SHP77 treated with DMSO at 0.1 percent for 48 hours (cell line): ENCODE results near the gene BPGM.
"Not testable (repeated sequence)": the region's sequence is repeated elsewhere in the genome, so short reads cannot be mapped to it uniquely, and the experiment has no call there.

Source experiments
- DNase-seq: peaks from one replicate; lab custom pipeline; 2025; lab: John Stamatoyannopoulos, UW

The BPGM gene

GRCh38 chr7:134632052-134632451 is 14.6 kb upstream of the BPGM start:
- DNase-seq: no peak

- DNase-seq: no peak
Measured at GRCh38 chr7:134632937-134633540, 13.6 kb upstream of the BPGM start.

- DNase-seq: no peak
Measured at GRCh38 chr7:134636008-134636449, 10.6 kb upstream of the BPGM start.

GRCh38 chr7:134637441-134637840 is 9.2 kb upstream of the BPGM start:
- DNase-seq: no peak

GRCh38 chr7:134637934-134638719 is 8.5 kb upstream of the BPGM start:
- DNase-seq: no peak

- DNase-seq: no peak
Measured at GRCh38 chr7:134639061-134639460, 7.6 kb upstream of the BPGM start.

GRCh38 chr7:134639683-134640279 is 6.9 kb upstream of the BPGM start:
- no peak for DNase-seq

- DNase-seq: no peak
Measured at GRCh38 chr7:134640842-134641715, 5.6 kb upstream of the BPGM start.

GRCh38 chr7:134641981-134642380 is 4.7 kb upstream of the BPGM start:
- not testable (repeated sequence) for DNase-seq

GRCh38 chr7:134643131-134643530 is 3.5 kb upstream of the BPGM start:
- DNase-seq: no peak

- no peak for DNase-seq
Measured at GRCh38 chr7:134645478-134645877, 1.2 kb upstream of the BPGM start.

GRCh38 chr7:134645935-134646334 is 718 bp upstream of the BPGM start:
- no peak for DNase-seq

GRCh38 chr7:134648456-134648855 is 1.8 kb downstream of the BPGM start:
- DNase-seq: no peak

- DNase-seq: no peak
Measured at GRCh38 chr7:134649226-134649775, 2.6 kb downstream of the BPGM start.

- DNase-seq: no peak
Measured at GRCh38 chr7:134651991-134652390, 5.3 kb downstream of the BPGM start.

- no peak for DNase-seq
Measured at GRCh38 chr7:134654104-134654775, 7.6 kb downstream of the BPGM start.

GRCh38 chr7:134657526-134657925 is 10.9 kb downstream of the BPGM start:
- DNase-seq: no peak

- DNase-seq: no peak
Measured at GRCh38 chr7:134660242-134660785, 13.7 kb downstream of the BPGM start.

- no peak for DNase-seq
Measured at GRCh38 chr7:134660961-134661376, 14.3 kb downstream of the BPGM start.

GRCh38 chr7:134662166-134662870 is 15.7 kb downstream of the BPGM start:
- DNase-seq: no peak

- no peak for DNase-seq
Measured at GRCh38 chr7:134662871-134663205, 16.2 kb downstream of the BPGM start.
